ENCODE data around the gene PSME1.
A peak's percentile ranks its signal among the peaks of the same experiment; 100 is the strongest.

PSME1 gene

GRCh38 chr14:24135584-24135833 lies 485 bp upstream of the PSME1 start:
- DNase-seq (ENCODE audit: low read depth in 2 of 2), result no peak
- H3K4me3 ChIP-seq (replicated peaks in 1 of 2; ENCODE audit: low read depth in 2 of 2, low read length in 2 of 2), result peak overlapping the region; percentile 76 to 89
- no peak for TF ChIP-seq CTCF (IDR thresholded peaks at IDR 0.05; ENCODE audit: low read depth, low read length)

GRCh38 chr14:24136684-24137528 lies 912 bp downstream of the PSME1 start:
- no peak for TF ChIP-seq CTCF (IDR thresholded peaks at IDR 0.05; ENCODE audit: low read depth, low read length)
- H3K4me3 ChIP-seq (replicated peaks in 1 of 2; ENCODE audit: low read depth in 2 of 2, low read length in 2 of 2), result peak overlapping the region; percentile 76 to 89
- no peak for DNase-seq (ENCODE audit: low read depth in 2 of 2)

GRCh38 chr14:24137529-24138395 lies 1.8 kb downstream of the PSME1 start:
- no peak for DNase-seq (ENCODE audit: low read depth in 2 of 2)
- no peak for TF ChIP-seq CTCF (IDR thresholded peaks at IDR 0.05; ENCODE audit: low read depth, low read length)
- no peak overlapping the region for H3K4me3 ChIP-seq (replicated peaks in 1 of 2; ENCODE audit: low read depth in 2 of 2, low read length in 2 of 2)

DNA sequence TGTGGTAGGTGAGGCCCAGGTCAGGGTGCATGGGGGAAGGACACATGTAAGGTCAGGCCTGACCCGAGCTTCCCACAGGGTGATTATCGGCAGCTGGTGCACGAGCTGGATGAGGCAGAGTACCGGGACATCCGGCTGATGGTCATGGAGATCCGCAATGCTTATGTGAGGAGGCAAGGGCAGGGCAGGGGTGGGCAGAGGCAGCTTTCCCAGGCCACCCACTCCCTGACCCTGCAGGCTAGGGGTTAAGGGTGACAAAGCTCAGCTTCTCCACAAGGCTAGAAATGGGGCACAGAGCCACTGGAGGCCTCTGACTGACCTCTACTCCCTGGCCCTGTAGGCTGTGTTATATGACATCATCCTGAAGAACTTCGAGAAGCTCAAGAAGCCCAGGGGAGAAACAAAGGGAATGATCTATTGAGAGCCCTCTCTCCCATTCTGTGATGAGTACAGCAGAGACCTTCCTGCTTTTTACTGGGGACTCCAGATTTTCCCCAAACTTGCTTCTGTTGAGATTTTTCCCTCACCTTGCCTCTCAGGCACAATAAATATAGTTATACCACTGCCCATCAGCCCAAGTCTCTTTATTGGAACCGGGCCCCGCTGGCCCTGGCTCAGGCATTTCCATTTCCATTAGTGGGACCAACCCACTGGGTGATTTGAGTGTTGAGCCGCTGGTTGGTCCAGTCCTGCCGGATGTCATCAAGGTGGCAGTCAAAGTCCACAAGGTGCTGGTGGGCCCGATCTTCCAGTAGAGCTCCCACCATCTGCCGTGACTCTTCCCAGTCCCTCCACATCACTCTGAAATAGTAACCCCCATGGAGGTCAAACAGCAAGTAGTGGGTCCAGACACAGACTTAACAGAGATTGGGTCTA lies 2.6 kb downstream of the PSME1 start:
- no peak for TF ChIP-seq CTCF (IDR thresholded peaks at IDR 0.05; ENCODE audit: low read depth, low read length)
- no peak overlapping the region for H3K4me3 ChIP-seq (replicated peaks in 1 of 2; ENCODE audit: low read depth in 2 of 2, low read length in 2 of 2)
- no peak for DNase-seq (ENCODE audit: low read depth in 2 of 2)

GRCh38 chr14:24139272-24139934 lies 3.4 kb downstream of the PSME1 start:
- DNase-seq (ENCODE audit: low read depth in 2 of 2), result no peak
- TF ChIP-seq CTCF (IDR thresholded peaks at IDR 0.05; ENCODE audit: low read depth, low read length), result no peak
- H3K4me3 ChIP-seq (replicated peaks in 1 of 2; ENCODE audit: low read depth in 2 of 2, low read length in 2 of 2), result peak overlapping the region in 1 of 2 donors; percentile 94
